Gastrocnemius medialis (tissue), 4 donors: ENCODE data around the gene CCDC33. TPM values are rescaled to one million over a fixed set of nuclear protein-coding genes. Genes with fewer than 3 reads are reported as not detected.

Experiments used
- ATAC-seq, 2 donors: fragments of 150-250 bp; one replicate each; pipeline ENCODE4 v1.9.1; 2016
- DNase-seq, 2 donors: peaks; one replicate each; pipeline ENCODE4 v3.0.0-alpha.2; 2019
- H3K27ac ChIP-seq, 4 donors: fragments of 200-600 bp; sonication (generic); 1 replicate in 1 of 4; 2 replicates in 3 of 4; pipeline ENCODE4 v1.5.1; 2016 to 2018; ENCODE audit warnings: mild to moderate bottlenecking in 2 of 4, moderate library complexity in 1 of 4
- H3K27me3 ChIP-seq, 3 donors: fragments of 200-600 bp; sonication (generic) in 2 of 3; 1 replicate in 1 of 3; 2 replicates in 2 of 3; pipeline versions ENCODE4 v1.5.1 to v1.6.0; 2016 to 2019; ENCODE audit warnings: mild to moderate bottlenecking in 1 of 3, moderate library complexity in 1 of 3
- H3K36me3 ChIP-seq, 2 donors: fragments of 200-600 bp; sonication (generic) in 1 of 2; one replicate each; pipeline ENCODE4 v1.5.1; 2017 to 2018
- H3K4me1 ChIP-seq, 2 donors: fragments of 200-600 bp; sonication (generic) in 1 of 2; one replicate each; pipeline ENCODE4 v1.5.1; 2016 to 2017; ENCODE audit warnings: mild to moderate bottlenecking in 2 of 2
- H3K4me3 ChIP-seq, 4 donors: fragments of 200-600 bp; sonication (generic) in 3 of 4; 1 replicate in 1 of 4; 2 replicates in 3 of 4; pipeline ENCODE4 v1.5.1; 2016 to 2019; ENCODE audit warnings: mild to moderate bottlenecking in 2 of 4
- H3K9me3 ChIP-seq, 3 donors: fragments of 200-600 bp; sonication (generic) in 2 of 3; 1 replicate in 1 of 3; 2 replicates in 2 of 3; pipeline ENCODE4 v1.5.1; 2016 to 2019
- POLR2A ChIP-seq, 2 donors: fragments of 450-650 bp; IDR thresholded peaks; one replicate each; pipeline ENCODE4 v1.6.1; 2017; ENCODE audit warnings: antibody characterized with exemption in 2 of 2, mild to moderate bottlenecking in 2 of 2, moderate library complexity in 2 of 2
- in situ Hi-C, 4 donors: fragments of 200-750 bp; cut with MboI; loops; one replicate each; pipeline versions ENCODE4 v1.15.0 to v1.8.0; 2017; ENCODE audit warnings: low sequenced_read_pairs in 4 of 4
- intact Hi-C: fragments of 100-400 bp; cut with DNase I; formaldehyde crosslinking; loops from one replicate; pipeline ENCODE4 v1.15.1; 2023; ENCODE audit warnings: low total_unique reads
- total RNA-seq, 4 donors: library from RNA; depleted of rRNA; stranded (reverse); fragments of >200 nt; gene quantifications; one replicate each; pipeline versions ENCODE4 v1.1.0 to v1.2.3, GENCODE V29; 2016
- TF ChIP-seq, protein P1 (sequence below), 5 experiments: fragments of 450-650 bp in 3 of 5; fragments of 200-600 bp in 2 of 5; sonication (generic) in 2 of 5; IDR thresholded peaks in 4 of 5; conservative IDR thresholded peaks in 1 of 5; 1 replicate in 4 of 5; 2 replicates in 1 of 5; pipeline ENCODE4 v1.5.1; 2016 to 2019; ENCODE audit warnings: antibody characterized with exemption in 5 of 5, mild to moderate bottlenecking in 3 of 5, moderate library complexity in 3 of 5

The CCDC33 gene
- total RNA-seq, 4 donors from 2014 or later, result not detected

DNA sequence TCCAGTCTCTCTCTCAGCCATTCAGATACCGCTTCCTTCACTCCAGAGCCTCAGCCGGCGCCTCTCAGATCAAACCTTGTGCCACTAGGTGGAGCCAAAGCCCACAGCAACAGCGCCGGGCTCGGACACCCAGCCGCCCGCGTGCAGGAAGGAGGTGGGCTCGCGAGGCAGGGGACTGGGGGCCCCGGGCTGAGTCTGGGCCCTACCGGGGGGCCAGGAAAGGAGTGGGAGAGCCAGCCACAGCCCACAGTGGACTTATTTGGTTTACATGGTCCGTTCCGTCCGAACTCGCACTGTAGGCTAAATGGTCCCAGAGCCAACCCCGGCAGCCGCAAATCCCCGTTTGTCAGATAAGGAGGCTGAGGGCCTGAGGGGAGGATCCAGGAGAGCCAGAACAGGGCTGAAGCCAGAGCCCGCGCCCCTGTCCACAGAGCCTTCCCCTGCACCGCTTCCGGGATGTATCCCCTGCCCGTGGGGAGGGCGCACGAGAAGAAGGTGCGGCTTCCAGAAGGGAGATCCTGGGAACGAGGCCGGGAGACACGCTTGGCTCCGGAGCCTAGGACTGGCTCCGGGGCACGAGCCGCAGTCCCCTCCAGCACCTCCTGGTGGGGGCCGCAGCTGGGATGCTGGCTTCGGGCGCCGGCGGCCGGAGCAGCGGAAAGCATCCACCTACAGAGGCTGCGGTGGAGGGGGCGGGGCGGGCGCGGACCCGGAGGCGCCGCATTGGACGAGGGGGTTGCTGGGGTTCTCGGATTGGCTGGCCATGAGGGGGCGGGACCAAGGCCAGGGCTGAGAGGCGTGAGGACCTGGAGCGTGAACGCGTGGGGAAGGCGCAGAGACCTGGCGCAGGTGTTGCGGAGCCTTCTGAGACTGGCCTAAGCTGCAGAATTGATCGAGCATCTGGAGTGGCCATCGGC is 137.9 kb downstream of the CCDC33 start:
- in situ Hi-C loops, result no loop called here
- intact Hi-C loops, result loop anchor here (1.0 to 5.0 kb wide), 4 partner anchors 65 to 395 kb away; no protein-coding TSS in a partner anchor
- ATAC-seq, result peak; percentile 92 to 93

DNA sequence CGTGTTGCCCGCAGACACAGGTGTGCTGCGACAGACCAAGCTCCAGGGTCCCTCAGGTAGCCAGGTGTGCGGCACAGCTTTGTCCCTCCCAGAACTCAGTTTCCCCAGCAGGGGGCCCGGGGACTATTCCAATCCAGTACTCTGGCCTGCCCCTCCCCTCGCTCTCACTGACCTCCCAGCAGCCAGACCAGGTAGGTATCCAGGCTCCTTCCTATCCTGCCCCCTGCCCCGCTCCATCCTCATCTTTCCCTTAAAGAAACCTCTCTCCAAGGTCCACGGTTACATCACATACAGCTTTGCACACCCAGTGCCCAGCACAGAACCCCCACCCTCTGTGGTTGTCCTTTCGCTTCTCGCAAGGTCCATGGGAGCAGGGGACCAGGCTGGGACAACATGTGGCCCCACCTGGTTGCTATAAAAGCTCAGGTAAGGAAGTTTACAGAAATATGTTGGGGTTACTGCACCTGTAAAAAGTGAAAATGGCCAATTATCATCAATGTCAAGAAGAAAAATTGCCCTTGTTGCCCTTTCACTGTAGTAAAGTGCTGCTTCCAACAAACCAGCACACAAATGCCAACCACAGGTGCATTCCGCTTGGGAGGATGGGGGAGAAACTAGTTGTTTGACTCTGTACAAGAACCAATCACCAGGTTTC is 138.6 kb downstream of the CCDC33 start:
- TF ChIP-seq POLR2A (IDR thresholded peaks at IDR 0.05), result no peak
- TF ChIP-seq, protein P1, sequence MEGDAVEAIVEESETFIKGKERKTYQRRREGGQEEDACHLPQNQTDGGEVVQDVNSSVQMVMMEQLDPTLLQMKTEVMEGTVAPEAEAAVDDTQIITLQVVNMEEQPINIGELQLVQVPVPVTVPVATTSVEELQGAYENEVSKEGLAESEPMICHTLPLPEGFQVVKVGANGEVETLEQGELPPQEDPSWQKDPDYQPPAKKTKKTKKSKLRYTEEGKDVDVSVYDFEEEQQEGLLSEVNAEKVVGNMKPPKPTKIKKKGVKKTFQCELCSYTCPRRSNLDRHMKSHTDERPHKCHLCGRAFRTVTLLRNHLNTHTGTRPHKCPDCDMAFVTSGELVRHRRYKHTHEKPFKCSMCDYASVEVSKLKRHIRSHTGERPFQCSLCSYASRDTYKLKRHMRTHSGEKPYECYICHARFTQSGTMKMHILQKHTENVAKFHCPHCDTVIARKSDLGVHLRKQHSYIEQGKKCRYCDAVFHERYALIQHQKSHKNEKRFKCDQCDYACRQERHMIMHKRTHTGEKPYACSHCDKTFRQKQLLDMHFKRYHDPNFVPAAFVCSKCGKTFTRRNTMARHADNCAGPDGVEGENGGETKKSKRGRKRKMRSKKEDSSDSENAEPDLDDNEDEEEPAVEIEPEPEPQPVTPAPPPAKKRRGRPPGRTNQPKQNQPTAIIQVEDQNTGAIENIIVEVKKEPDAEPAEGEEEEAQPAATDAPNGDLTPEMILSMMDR (IDR thresholded peaks at IDR 0.05 in 4 of 5, conservative IDR thresholded peaks at IDR 0.05 in 1 of 5), result no peak
- in situ Hi-C loops, result loop anchor here in 3 of 4 donors (5.0 to 25.0 kb wide), 3 partner anchors 63 to 388 kb away; no protein-coding TSS in a partner anchor
- intact Hi-C loops, result loop anchor here (1.0 to 5.0 kb wide), 3 partner anchors 64 to 258 kb away; no protein-coding TSS in a partner anchor
- peak overlapping the region; percentile 63 to 90 (median 72) for H3K4me3 ChIP-seq
- no peaks in the 10 kb centered on the region for H3K36me3 ChIP-seq
- DNase-seq, result no peak
- peaks cover 10 to 15% of the 10 kb centered on the region in 2 donors for H3K4me1 ChIP-seq
- no peak for ATAC-seq
- no peaks in the 10 kb centered on the region for H3K9me3 ChIP-seq
- no peaks in the 10 kb centered on the region for H3K27me3 ChIP-seq
- no peak overlapping the region for H3K27ac ChIP-seq

More for the DNA sequence above, 137.9 kb downstream of the CCDC33 start:
- no peak overlapping the region for H3K27ac ChIP-seq
- H3K36me3 ChIP-seq, result no peaks in the 10 kb centered on the region
- H3K9me3 ChIP-seq, result no peaks in the 10 kb centered on the region
- peaks cover 10 to 15% of the 10 kb centered on the region in 2 donors for H3K4me1 ChIP-seq
- peak; percentile 83 to 91 for DNase-seq
- peak overlapping the region; percentile 63 to 90 (median 72) for H3K4me3 ChIP-seq
- TF ChIP-seq POLR2A (IDR thresholded peaks at IDR 0.05), result no peak
- TF ChIP-seq, protein P1 (IDR thresholded peaks at IDR 0.05 in 4 of 5, conservative IDR thresholded peaks at IDR 0.05 in 1 of 5), result peak; percentile 59 to 92 (median 87)
- H3K27me3 ChIP-seq, result no peaks in the 10 kb centered on the region

DNA sequence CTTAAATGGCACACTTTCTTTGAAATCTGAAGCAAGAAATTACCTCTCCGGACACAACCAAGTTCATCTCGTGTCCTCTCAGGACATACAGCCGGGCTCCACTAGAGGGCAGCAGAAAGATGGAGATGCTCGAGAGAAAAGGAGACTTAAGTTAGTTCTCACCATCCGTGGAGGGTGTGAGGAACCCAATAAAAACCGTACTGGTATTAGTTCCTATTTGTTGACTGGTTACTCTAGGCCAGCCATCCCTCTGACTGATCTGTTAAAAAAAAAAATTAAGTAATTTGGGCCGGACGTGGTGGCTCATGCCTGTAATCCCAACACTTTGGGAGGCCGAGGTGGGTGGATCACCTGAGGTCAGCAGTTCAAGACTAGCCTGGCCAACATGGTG is 139.2 kb downstream of the CCDC33 start:
- DNase-seq, result peak; percentile 45 to 66

DNA sequence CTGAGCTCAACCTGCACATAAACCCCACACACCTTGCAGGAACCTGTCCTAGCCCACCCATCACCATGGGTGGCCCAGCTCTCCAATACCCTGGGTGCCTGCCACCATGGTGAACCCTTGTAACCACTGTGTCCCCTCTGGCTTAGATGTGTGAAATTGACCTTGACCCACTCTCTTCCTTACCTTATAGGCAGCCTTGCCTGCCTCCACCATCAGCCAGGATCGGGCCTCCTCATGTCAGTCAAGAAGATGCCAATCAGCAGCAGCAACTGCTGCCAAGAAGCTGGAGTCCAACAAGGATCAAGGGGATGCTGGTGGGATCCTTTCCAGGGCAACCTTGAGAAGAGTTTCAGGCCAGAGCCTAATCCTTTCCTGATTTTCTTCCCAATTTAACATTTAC is 140.1 kb downstream of the CCDC33 start:
- no peak overlapping the region for H3K27ac ChIP-seq

More for the DNA sequence above, 139.2 kb downstream of the CCDC33 start:
- Histone ChIP-seq H3K4me1 (peaks cover 10 to 15% of the 10 kb centered on the region in 2 donors), H3K36me3 (no peaks in the 10 kb centered on the region), H3K4me3 (no peak overlapping the region), H3K27ac (no peak overlapping the region), H3K27me3 (no peaks in the 10 kb centered on the region), H3K9me3 (no peaks in the 10 kb centered on the region)
- intact Hi-C loops (loop anchor here (2.0 kb wide), 1 partner anchor 64 kb away; no protein-coding TSS in a partner anchor), in situ Hi-C loops (loop anchor here in 3 of 4 donors (5.0 to 25.0 kb wide), 3 partner anchors 62 to 387 kb away; no protein-coding TSS in a partner anchor)
- ATAC-seq, result peak; percentile 51 to 52
- TF ChIP-seq POLR2A (IDR thresholded peaks at IDR 0.05), result no peak
- TF ChIP-seq, protein P1 (IDR thresholded peaks at IDR 0.05 in 4 of 5, conservative IDR thresholded peaks at IDR 0.05 in 1 of 5), result peak; percentile 48 to 90 (median 73)

More for the DNA sequence above, 140.1 kb downstream of the CCDC33 start:
- in situ Hi-C loops (loop anchor here in 3 of 4 donors (5.0 to 25.0 kb wide), 3 partner anchors 61 to 386 kb away; no protein-coding TSS in a partner anchor), intact Hi-C loops (no loop called here)
- no peaks in the 10 kb centered on the region for H3K27me3 ChIP-seq
- no peak for TF ChIP-seq POLR2A (IDR thresholded peaks at IDR 0.05)
- TF ChIP-seq, protein P1 (IDR thresholded peaks at IDR 0.05 in 4 of 5, conservative IDR thresholded peaks at IDR 0.05 in 1 of 5), result no peak
- ATAC-seq (no peak), DNase-seq (no peak)
- peaks cover 10 to 15% of the 10 kb centered on the region in 2 donors for H3K4me1 ChIP-seq
- no peaks in the 10 kb centered on the region for H3K9me3 ChIP-seq
- no peaks in the 10 kb centered on the region for H3K36me3 ChIP-seq
- no peak overlapping the region for H3K4me3 ChIP-seq
